ENCODE data around the gene TIAM2.
A peak's percentile ranks its signal among the peaks of the same experiment; 100 is the strongest.

The TIAM2 gene

DNA sequence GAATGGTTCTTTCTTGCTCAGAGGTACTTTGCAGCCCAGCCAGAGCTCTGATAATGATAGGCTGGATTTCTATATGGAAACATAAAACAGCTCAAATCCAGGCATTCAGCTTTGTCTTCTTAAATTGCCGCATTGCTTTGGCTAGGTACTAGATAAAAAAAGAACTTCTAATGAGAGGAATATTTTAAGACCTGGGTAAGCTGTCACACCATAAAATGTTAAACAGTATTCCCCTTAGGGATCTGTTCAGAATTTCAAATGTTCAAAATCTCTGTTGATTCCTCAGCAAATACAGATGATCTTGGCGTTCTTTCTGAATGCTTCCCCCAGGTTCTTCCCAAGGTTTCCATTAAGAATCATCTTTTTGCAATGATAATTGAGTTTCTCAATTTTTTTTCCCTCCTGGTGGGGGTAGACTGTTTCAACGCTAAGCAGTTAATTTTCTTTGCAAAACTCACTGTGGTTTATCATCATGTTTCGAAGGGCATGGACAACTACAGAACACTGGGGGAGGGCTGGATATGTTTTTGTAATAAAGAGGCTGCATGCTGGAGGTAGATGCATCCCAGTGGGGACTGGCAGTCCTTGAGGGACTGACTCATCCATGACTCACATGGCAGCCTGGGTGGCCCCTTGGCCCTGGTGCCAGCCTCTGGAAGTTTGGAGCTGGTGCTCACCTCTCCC is 31.0 kb downstream of the TIAM2 start:
- peak; percentile 98 for DNase-seq (ENCODE audit: low read depth)

GRCh38 chr6:155026706-155027045 is 31.6 kb downstream of the TIAM2 start:
- no peak for DNase-seq (ENCODE audit: low read depth)

- DNase-seq (ENCODE audit: low read depth) = no peak
These were observed 35.1 kb downstream of the TIAM2 start for GRCh38 chr6:155030148-155030720.

DNA sequence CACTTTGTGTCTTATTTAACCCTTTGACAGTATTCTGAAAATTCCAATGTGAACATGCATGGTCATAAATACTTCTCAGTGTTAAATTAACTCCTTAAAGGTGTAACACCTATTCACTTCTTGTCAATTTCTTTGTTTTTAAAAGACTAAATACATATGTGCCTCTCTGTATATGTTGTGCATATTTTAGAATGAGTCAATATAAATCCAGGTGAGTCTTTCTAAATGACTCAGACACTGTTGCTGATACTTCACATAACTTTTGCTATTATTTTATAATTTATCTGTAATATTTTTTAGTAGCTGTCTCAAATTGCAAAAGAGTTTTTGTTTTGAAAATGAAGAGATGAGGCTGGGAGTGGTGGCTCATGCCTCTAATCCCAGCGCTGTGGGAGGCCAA is 36.0 kb downstream of the TIAM2 start:
- no peak for DNase-seq (ENCODE audit: low read depth)

DNA sequence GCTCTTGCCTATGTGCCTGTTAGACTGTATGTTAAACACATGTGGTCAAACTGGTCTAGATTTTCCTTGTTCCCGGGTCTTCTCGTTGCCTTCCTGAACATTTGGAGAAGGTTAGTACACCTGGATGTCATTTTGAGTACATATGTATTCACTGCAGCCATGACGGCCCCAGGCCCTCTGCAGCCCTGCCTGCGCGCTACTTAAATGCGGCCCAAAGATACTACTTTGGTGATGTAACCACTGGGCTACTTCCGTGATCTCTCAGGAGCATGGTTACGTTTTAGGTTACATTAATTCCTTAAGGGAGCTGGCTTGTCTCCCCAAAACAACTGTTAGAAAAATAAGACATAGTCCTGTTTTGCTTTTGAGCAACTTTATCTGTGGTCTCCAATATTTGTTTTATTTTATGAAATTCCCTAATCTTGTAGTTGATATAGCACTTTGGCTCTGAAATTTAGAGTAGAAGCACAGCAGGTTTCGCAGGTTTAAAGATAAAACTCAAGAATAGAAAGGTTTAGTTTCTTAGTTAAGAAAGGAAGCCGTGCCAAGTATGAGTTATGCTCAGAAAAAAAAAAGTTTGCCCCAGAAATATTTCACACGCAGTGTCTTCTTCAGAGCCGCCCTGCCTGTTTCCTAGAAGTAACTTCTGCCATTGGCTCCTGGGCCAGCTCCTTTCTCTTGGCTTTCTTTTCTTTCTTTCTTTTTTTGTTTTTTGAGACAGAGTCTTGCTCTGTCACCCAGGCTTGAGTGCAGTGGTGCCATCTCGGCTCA is 38.1 kb downstream of the TIAM2 start:
- DNase-seq (ENCODE audit: low read depth) = no peak

DNA sequence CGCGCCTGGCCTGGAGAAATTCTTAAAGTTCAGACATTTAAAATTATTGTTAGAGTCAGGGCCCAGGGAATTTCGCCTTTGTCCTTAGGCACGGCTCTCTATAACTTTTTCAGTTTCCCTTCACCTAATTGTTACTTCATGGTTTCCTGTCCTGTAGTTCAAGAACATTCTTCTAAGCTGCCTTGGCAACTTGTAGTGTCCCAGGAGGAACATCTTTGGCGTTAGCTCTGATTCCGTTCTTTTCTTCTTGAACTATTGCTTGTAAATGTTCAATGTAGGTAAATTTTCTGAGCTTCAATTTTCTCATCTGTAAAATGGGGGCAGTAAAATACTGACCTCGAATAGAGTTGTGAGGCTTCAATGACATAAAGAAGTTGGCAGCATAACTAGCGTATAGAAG is 41.8 kb downstream of the TIAM2 start:
- no peak for DNase-seq (ENCODE audit: low read depth)

- no peak for DNase-seq (ENCODE audit: low read depth)
These were observed 43.0 kb downstream of the TIAM2 start for GRCh38 chr6:155038104-155038503.

DNA sequence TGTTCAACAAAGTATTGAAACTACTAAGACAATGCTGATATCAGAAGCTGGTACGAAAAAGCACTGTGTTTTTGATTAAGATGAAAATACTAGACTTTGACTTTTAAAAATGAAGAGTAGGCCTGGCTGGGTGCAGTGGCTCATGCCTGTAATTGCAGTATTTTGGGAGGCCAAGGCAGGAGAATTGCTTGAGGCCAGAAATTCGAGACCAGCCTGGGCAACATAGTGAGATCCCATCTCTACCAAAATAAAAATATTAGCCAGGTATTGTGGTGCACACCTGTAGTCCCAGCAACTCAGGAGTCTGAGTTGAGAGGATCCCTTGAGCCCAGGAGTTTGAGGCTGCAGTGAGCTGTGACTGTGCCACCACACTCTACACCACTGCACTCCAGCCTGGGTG is 43.4 kb downstream of the TIAM2 start:
- DNase-seq (ENCODE audit: low read depth) = no peak

DNA sequence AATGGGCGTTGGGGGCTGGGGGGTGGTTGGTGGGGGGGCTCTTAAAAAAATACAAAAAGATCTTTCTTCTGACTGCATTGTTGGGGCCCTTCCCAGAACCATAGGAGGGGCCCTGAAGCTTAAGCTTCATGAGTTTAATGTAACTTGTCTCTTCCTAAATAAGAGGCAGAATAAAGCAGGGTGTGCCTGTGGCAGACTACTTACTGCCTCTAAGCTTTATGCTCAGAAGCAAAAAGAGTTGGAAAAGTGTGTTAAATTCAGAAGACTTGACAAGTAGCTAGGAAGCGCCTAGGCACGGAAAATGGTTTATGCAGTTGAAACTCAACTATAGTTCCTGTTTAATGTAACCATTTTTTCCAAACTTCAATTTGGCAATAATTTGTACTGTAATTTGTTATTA is 44.5 kb downstream of the TIAM2 start:
- DNase-seq (ENCODE audit: low read depth) = no peak

DNA sequence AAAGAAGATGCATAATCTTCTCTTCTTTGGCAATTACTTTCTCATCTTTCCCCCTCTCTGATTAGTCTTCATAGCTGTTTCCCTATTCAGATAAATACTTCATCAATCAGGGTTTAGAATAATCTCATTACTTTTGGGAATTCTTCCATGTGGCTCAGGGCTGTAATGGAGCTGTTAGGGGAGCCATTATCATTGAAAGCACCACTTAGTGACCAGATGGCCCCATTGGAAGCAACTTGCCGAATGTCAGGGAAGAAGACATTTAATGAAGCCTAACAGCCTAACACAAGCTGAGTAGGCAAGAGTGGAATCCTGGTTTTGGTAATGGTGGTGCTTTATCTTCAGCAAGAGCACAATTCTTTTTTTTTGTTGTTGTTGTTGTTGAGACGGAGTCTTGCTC is 45.0 kb downstream of the TIAM2 start:
- DNase-seq (ENCODE audit: low read depth) = no peak

DNA sequence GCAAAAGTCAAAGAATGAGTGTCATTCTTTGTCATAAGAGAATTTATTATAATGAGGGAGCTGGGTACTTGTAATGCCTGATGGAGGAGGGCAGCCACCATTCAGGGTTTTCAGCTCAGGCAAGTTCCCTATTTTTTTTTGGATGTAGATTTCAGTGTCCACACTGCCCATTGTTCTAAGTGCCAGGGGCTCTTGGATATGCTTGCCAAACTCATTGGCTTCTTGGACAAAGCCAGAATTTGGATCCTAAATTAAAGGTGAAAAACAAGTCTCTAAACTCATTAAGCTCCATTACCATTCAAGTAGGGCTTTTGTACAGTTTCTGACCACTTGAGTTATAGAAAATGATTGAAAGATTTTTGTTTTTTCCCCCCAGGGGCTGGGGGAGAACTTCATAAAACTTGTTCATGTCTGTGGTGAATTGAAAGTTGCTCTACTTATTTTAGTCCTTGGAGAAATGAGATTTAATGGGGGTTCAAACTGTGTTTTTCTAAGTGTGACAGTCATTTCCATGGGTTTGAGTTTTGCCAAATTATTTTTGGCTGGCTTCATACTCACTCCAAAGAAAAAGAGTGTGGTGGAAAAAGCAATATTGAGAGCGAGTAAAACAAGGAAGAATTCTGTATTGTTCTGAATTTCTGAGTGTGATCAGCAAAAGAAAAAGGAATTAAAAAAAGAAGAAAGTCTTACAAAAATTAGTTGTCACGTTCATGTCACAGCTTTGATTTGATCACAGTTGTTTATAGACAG is 46.0 kb downstream of the TIAM2 start:
- DNase-seq (ENCODE audit: low read depth) = no peak

DNA sequence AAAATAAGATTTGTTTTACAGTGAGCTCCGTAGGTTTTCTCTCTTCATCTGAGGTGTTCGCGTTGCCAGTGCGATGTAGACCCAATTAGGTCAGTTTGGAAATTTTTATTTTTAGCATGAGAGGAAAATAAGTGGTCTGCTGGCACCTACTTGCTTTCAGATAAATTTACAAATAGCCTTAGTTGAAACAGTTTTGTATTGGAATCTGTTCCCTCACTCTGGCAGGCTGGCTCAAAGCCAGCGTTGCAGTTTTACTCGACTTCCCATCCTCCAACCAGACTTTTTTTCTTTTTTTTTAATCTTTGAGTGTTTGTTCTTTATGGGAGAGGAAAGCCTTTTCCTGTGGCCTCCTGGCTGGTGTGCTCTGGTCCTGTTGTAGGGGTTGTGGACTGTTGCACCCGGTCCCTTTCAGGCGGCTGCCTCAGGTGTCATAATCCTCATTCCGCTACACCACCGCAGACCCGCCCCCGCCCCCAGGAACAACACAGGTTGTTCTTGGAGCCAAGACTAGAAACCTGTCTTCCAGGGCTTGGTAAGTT is 46.7 kb downstream of the TIAM2 start:
- DNase-seq (ENCODE audit: low read depth) = no peak

GRCh38 chr6:155042983-155043382 is 47.9 kb downstream of the TIAM2 start:
- no peak for DNase-seq (ENCODE audit: low read depth)

DNA sequence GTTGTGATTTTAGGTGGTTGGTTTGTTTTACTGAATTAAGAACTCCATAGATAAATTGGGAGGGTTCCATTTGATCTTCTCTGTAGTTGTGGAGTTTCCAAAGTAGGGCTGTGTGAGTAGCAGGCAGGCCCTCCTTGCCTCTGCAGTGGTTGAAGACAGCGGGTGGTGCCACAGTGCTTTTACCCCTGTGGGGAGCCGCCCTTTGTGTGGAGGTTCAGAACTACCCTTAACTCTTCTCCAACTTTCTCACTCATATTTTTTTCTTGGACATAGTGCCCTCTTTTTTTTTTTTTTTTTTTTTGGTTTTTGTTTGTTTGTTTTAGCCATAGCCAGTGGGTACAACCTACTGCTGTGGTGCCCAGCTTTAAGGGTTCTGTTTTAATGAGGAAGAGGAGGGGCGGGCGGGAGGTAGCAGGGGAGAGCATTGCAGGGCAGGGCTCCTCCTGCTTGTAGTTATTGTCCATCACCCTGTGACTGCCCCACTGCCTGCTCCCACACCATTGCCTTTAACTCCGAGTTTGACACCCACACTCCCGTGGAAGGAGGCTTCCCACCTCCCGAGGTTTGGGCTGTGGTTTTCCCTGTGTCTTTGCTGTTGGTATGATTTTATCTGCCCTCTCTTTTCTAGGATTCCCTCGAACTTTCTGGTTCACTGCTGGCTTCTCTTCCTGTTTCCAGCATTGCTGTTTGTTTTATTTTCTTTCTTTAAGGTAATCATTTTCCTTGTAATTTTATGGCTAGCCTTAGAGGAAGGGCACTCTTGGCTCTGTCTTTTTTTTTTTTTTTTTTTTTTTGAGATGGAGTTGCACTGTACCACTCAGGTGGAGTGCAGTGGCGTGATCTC is 50.7 kb downstream of the TIAM2 start:
- DNase-seq (ENCODE audit: low read depth) = no peak

DNA sequence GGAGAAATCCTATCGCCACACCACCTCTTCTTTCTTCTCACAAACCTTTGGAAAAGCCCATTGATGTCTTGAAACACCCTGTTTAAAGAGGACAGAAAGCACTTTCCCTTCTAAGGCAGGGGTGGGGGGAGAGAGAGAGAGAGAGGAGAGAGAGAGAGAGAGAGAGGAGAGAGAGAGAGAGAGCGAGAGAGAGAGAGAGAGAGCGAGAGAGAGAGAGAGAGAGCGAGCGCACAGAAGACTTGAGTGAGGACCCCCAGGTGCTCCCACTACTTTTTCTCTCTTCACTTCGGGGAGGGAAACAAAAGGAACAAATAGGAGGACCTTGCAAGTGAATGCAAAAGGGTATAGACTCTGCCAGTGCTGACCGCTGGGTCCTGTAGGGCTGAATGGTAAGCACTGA is 52.4 kb downstream of the TIAM2 start:
- no peak for DNase-seq (ENCODE audit: low read depth)

DNA sequence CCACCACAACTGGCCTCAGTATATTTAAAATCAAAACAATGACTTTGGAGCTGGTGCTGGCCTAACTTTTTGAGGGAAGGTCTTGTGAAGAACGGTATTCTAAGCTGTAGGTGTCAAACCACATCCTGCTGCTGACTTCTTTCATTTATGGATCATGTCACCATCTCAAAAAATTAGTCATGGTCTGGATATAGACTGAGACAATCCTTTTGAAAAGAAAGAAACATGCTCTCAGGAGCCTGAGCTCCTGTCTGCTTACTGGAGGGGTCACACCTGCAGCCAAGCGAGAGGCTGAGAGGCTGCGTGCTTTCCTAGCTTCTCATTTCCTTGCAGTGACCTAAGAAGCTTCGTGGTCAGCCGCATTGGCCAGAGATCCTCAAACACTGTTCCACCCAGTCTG is 55.2 kb downstream of the TIAM2 start:
- no peak for DNase-seq (ENCODE audit: low read depth)

GRCh38 chr6:155054491-155055250 is 59.6 kb downstream of the TIAM2 start:
- no peak for DNase-seq (ENCODE audit: low read depth)

GRCh38 chr6:155055729-155056128 is 60.6 kb downstream of the TIAM2 start:
- no peak for DNase-seq (ENCODE audit: low read depth)

- DNase-seq (ENCODE audit: low read depth) = no peak
These were observed 61.6 kb downstream of the TIAM2 start for GRCh38 chr6:155056756-155057155.

- DNase-seq (ENCODE audit: low read depth) = no peak
These were observed 66.3 kb downstream of the TIAM2 start for GRCh38 chr6:155061381-155061780.

- DNase-seq (ENCODE audit: low read depth) = peak; percentile 89
These were observed 67.8 kb downstream of the TIAM2 start for GRCh38 chr6:155062866-155063341.
